Endometrial microvascular endothelial cells (primary cell): ENCODE measurements around the gene SAE1. TPM values are rescaled to one million over a fixed set of nuclear protein-coding genes. Genes with fewer than 3 reads are reported as not detected.
"Not testable (repeated sequence)": the region's sequence is repeated elsewhere in the genome, so short reads cannot be mapped to it uniquely, and the experiment has no call there.

Source experiments
- in situ Hi-C: cut with HindIII; loops from 2 replicates; pipeline ENCODE4 v1.10.0; 2017; ENCODE audit warnings: low sequenced_read_pairs, low pct_unique_long_range_greater_than_20kb; ENCODE audit errors: inconsistent ontology term
- total RNA-seq: library from RNA; depleted of rRNA; stranded (reverse); fragments of >200 nt; gene quantifications from one replicate; pipeline ENCODE4 v1.2.3, GENCODE V29; 2015; ENCODE audit errors: inconsistent ontology term

SAE1 gene
- total RNA-seq, 1 donor from 2014 or later: 247 TPM

DNA sequence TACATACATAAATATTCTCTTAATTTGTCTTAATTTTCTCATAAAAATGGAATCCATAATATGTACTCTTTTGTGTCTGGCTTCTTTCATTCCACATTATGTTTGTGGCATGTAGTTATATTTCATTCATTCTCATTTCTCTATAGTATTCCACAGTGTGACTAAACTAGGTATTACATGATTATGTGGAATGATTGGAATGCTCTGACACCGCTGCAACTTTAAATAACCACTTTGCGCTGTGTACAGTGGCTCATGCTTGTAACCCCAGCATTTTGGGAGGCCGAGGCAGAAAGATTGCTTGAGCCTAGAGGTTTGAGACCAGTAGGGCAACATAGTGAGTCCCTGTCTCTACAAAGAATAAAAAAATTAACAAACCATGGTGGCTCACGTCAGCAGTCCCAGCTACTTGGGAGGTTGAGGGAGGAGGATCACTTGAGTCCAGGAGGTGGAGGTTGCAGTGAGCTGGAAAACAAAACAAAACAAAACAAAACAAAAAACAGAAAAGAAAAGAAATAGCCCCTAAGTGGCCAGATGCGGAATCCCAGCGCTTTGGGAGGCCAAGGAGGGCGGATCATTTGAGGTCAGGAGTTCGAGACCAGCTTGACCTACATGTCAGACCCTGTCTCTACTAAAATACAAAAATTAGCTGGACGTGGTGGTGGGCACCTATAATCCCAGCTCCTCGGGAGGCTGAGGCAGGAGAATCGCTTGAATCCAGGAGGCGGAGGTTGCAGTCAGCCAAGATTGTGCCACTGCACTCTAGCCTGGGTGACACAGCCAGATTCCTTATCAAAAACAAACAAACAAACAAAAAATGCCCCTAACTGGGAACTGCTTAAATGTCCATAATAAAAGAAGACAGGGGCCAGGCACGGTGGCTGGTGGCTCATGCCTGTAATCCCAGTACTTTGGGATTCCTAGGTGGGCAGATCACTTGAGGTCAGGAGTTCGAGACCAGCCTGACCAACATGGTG lies 8.0 kb upstream of the SAE1 start:
- in situ Hi-C loops: no loop called here

GRCh38 chr19:47123406-47123805 lies 7.2 kb upstream of the SAE1 start:
- in situ Hi-C loops: no loop called here

DNA sequence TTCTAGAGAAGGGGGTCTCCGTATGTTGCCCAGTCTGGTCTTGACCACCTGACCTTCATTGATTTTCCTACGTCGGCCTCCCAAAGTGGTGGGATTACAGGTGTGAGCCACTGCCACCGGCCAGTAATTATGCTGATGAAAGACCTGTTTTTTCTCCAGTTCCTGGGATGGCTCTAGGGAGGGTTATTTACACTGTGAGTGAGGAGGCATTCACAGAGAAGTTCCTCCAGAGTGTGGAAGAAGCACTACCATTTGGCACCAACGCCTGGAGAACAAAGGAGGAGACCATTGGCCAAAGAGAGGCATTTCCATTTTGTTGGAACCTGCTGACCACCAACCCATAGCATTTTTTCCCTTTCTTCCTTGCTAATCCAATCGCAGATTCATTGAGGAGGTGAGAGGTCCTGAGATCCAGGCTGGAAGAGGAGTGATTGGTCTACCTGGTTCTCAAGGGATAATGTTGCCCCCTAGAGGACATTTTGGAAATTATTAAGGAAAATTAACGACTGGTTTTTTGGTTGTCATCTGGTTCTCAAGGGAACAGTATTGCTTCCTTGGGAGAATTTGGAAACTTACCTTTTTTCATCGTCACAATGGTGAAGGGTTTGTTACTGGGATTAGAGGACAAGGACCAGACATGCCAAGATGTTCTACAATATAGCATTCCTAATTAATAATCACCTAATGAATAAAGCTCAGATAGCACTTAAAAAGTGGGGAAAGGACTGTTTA lies 5.5 kb upstream of the SAE1 start:
- in situ Hi-C loops: no loop called here

DNA sequence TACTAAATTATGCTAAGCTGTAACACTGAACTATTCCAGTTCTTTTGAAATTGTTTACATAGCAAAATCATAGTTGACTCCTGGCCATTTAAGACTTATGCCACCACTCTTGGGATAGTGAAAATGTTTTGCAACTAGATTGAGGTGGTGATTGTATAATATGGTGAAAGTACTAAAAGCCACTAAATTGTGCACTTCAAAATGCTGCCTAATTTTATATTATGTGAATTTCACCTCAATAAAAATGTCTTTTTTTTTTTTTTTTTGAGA lies 5.0 kb upstream of the SAE1 start:
- in situ Hi-C loops: no loop called here

DNA sequence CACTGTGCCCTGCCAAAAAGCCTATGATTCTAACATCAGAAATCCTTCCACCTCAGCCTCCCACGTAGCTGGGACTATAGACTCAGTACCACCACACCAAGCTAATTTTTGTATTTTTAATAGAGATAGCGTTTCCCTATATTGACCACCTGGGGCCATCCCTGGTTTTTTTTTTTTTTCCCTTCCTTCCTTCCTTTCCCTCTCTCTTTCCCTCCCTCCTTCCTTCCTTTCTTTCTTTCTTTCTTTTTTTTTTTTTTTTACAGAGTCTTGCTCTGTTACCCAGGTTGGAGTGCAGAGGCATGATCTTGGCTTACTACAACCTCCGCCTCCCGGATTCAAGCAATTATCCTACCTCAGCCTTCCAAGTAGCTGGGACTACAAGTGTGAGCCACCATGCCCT lies 1.1 kb upstream of the SAE1 start:
- in situ Hi-C loops: no loop called here

DNA sequence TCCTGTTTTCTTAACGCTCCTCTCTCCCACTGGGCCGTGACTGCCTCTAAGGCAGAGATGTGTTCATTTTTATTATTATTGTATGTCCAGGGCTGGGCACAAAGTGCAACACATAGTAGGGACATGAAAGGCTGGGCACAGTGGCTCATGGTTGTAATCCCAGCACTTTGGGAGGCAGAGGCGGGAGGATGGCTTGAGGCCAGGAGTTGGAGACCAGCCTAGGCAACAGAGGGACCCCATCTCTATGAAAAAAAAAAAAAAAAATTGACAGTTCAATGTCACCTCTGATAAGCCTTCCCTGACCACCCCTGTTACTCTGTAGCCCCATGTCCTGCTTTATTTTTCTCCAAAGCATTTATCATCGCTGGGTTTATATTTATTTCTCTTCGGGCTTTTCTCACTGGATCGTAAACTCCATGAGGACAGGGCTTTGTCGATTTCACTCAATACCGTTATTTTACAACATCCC lies 481 bp upstream of the SAE1 start:
- in situ Hi-C loops: no loop called here

GRCh38 chr19:47132194-47132852 lies 1.7 kb downstream of the SAE1 start:
- in situ Hi-C loops: no loop called here

- in situ Hi-C loops: no loop called here
These were observed 2.4 kb downstream of the SAE1 start for GRCh38 chr19:47133021-47133471.

- in situ Hi-C loops: no loop called here
These were observed 3.9 kb downstream of the SAE1 start for GRCh38 chr19:47134545-47134944.

GRCh38 chr19:47135156-47135555 lies 4.5 kb downstream of the SAE1 start:
- in situ Hi-C loops: no loop called here

- in situ Hi-C loops: not testable (repeated sequence)
These were observed 10.6 kb downstream of the SAE1 start for GRCh38 chr19:47141252-47141651.

GRCh38 chr19:47141695-47142094 lies 11.1 kb downstream of the SAE1 start:
- in situ Hi-C loops: no loop called here

DNA sequence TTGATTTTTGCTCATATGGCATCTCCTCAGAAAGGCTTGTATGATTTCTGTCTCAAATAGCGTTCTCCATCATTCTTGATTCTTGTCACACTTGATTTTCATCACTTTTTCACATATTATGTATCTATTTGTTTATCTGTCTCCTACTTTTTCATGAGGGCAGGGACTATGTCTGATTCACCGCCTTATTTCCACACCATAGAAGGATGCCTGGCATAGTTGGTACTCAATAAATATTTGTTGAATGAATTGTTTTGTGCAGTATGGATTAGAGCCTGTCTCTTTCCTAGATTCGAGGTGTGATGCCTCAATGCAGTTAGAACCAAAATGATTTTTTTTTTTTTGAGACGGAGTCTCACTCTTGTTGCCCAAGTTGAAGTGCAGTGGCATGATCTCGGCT lies 12.1 kb downstream of the SAE1 start:
- in situ Hi-C loops: no loop called here

DNA sequence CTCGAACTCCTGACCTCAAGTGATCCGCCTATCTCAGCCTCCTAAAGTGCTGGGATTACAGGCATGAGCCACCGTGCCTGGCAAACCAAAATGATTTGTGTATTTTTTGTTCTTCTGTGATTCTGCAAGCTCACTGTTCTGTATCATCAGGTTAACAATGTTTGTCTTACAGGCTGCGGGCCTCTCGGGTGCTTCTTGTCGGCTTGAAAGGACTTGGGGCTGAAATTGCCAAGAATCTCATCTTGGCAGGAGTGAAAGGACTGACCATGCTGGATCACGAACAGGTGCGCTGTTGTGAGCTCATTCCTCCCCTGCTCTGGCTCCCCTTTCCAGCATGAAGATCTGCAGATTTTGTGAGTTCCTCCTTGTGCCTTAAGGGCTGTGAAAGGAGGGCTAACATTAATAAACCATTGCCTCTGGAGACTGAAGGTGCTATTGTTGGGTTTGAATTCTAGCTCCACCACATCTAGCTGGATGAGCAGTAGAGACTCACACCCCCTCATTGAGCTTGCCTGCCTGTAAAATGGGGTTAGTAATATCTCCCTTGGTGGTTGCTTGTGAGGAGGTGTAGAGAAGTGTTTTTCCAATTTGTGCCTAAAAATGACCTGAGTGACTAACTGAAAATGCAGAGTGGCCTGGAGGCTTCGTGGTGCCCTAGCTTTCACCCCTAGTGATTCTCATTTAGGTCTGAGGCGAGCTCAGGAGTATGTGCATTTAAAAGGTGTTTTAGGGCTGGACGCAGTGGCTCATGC lies 12.9 kb downstream of the SAE1 start:
- in situ Hi-C loops: no loop called here

DNA sequence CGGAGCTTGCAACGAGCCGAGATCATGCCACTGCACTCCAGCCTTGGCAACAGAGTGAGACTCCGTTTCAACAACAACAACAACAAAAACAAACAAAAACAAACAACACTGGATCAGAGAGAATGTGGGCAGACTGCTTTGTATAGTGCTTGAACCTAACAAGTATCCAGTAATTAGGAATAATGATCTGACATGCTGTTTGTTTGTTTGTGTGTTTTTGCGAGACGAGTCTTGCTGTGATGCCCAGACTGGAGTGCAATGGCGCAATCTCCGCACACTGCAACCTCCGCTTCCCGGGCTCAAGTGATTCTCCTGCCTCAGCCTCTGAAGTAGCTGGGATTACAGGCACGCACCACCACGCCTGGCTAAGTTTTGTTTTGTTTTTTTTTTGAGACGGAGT lies 14.0 kb downstream of the SAE1 start:
- in situ Hi-C loops: no loop called here

DNA sequence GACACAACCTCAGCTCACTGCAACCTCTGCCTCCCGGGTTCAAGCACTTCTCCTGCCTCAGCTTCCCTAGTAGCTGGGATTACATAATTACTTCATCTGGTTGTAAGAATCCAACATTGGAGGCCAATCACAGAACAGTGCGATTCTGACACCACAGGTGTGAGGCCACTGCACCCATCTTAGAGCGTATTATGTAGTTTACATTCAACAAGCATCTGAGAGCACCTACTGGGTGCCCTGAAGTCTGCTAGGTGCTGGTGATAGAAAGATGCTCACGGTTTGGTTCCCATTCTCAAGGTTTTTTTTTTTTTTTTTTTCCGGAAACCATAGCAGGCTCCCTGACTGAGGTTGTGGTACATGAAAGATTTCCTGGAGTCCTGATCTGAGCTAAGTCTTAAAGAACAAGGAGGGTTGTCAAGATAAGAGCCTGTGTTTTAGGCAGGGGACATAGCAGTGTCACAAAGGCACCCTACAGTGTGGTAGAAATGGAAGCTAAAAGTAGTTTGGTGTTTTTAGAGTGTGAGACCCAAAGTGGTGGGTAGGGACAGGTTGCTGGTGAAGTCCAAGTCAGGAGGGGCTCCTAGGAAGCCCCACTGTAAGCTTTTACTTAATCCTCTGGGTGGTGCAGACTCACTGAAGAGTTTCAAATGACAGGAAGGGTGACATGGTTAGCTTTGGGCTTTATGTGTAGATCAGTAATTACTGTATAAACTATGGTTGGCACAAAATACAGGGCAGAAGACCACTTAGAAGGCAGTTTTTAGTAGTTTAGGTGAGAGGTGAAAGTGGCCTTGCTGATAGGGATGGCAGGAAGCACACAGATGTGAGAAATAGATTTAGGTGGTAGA lies 15.2 kb downstream of the SAE1 start:
- in situ Hi-C loops: no loop called here

GRCh38 chr19:47146920-47147319 lies 16.3 kb downstream of the SAE1 start:
- in situ Hi-C loops: no loop called here

- in situ Hi-C loops: no loop called here
These were observed 21.0 kb downstream of the SAE1 start for GRCh38 chr19:47151627-47152026.
